Measurements from ENCODE around the gene TBC1D4.

Gene TBC1D4

GRCh38 chr13:75407998-75408397 lies 74.0 kb downstream of the TBC1D4 start:
- peaks cover 12% of the 10 kb centered on the region for H3K79me1 ChIP-seq (replicated peaks; ENCODE audit: low read length, poor library complexity, severe bottlenecking)
- WGBS = 98% methylated on average over 4 of the region's 5 CpGs
- no peak overlapping the region for H2AK5ac ChIP-seq (ENCODE audit: low read length, severe bottlenecking)
- H3K23ac ChIP-seq (ENCODE audit: low read length in 2 of 2) = no peak overlapping the region
- no peak overlapping the region for H3K4ac ChIP-seq (ENCODE audit: low read depth in 1 of 2, low read length in 2 of 2)
- no peaks in the 10 kb centered on the region for H3K36me3 ChIP-seq (ENCODE audit: control insufficient read depth in 1 of 2, insufficient read depth in 2 of 2, low read depth in 1 of 2, low read length in 2 of 2)
- no peak overlapping the region for H3K18ac ChIP-seq (ENCODE audit: low read depth in 1 of 2, low read length in 2 of 2)
- no peak overlapping the region for H3K27ac ChIP-seq (ENCODE audit: low read length, poor library complexity, severe bottlenecking)
- no peak overlapping the region for H3K9ac ChIP-seq (ENCODE audit: low read length)
- H2BK120ac ChIP-seq (ENCODE audit: low read depth, low read length) = no peak overlapping the region
- H2BK15ac ChIP-seq (ENCODE audit: low read depth, poor library complexity, severe bottlenecking) = no peak overlapping the region
- DNase-seq = no peak
- H4K8ac ChIP-seq (ENCODE audit: low read length) = no peak overlapping the region
- H3K14ac ChIP-seq (ENCODE audit: low read length in 2 of 2) = no peak overlapping the region
- no peak overlapping the region for H2AFZ ChIP-seq (ENCODE audit: low read depth, low read length)
- H3K4me1 ChIP-seq (ENCODE audit: control insufficient read depth, insufficient read depth, low read depth, low read length) = peaks cover under 1% of the 10 kb centered on the region
- no peak overlapping the region for H4K91ac ChIP-seq (ENCODE audit: low read length)
- no peaks in the 10 kb centered on the region for H3K27me3 ChIP-seq (ENCODE audit: control insufficient read depth in 1 of 2, insufficient read depth in 1 of 2, low read length in 2 of 2)
- H3K9me3 ChIP-seq (ENCODE audit: control insufficient read depth, low read length) = no peaks in the 10 kb centered on the region
- H2BK5ac ChIP-seq (ENCODE audit: low read depth, low read length, poor library complexity, severe bottlenecking) = no peak overlapping the region
- H3K4me2 ChIP-seq (ENCODE audit: low read length, poor library complexity, severe bottlenecking) = no peak overlapping the region
- no peak overlapping the region for H2BK12ac ChIP-seq (ENCODE audit: low read length in 2 of 2)
- no peak overlapping the region for H3K4me3 ChIP-seq (ENCODE audit: insufficient read depth in 1 of 2, low read depth in 1 of 2, low read length in 2 of 2)

GRCh38 chr13:75407473-75407872 lies 74.5 kb downstream of the TBC1D4 start:
- Histone ChIP-seq H3K9ac (ENCODE audit: low read length) (no peak overlapping the region), H2BK120ac (ENCODE audit: low read depth, low read length) (no peak overlapping the region), H3K23ac (ENCODE audit: low read length in 2 of 2) (no peak overlapping the region), H4K91ac (ENCODE audit: low read length) (no peak overlapping the region), H4K8ac (ENCODE audit: low read length) (no peak overlapping the region), H2BK12ac (ENCODE audit: low read length in 2 of 2) (no peak overlapping the region), H2AFZ (ENCODE audit: low read depth, low read length) (no peak overlapping the region), H3K18ac (ENCODE audit: low read depth in 1 of 2, low read length in 2 of 2) (no peak overlapping the region), H3K36me3 (ENCODE audit: control insufficient read depth in 1 of 2, insufficient read depth in 2 of 2, low read depth in 1 of 2, low read length in 2 of 2) (no peaks in the 10 kb centered on the region), H3K79me1 (replicated peaks; ENCODE audit: low read length, poor library complexity, severe bottlenecking) (peaks cover 10% of the 10 kb centered on the region), H2BK15ac (ENCODE audit: low read depth, poor library complexity, severe bottlenecking) (no peak overlapping the region), H3K9me3 (ENCODE audit: control insufficient read depth, low read length) (no peaks in the 10 kb centered on the region), H3K14ac (ENCODE audit: low read length in 2 of 2) (peak overlapping the region in 1 of 2 experiments; percentile 18), H3K4me3 (ENCODE audit: insufficient read depth in 1 of 2, low read depth in 1 of 2, low read length in 2 of 2) (no peak overlapping the region), H2AK5ac (ENCODE audit: low read length, severe bottlenecking) (no peak overlapping the region), H3K27me3 (ENCODE audit: control insufficient read depth in 1 of 2, insufficient read depth in 1 of 2, low read length in 2 of 2) (no peaks in the 10 kb centered on the region), H3K4me2 (ENCODE audit: low read length, poor library complexity, severe bottlenecking) (no peak overlapping the region), H3K4ac (ENCODE audit: low read depth in 1 of 2, low read length in 2 of 2) (no peak overlapping the region), H3K4me1 (ENCODE audit: control insufficient read depth, insufficient read depth, low read depth, low read length) (peaks cover 3% of the 10 kb centered on the region), H3K27ac (ENCODE audit: low read length, poor library complexity, severe bottlenecking) (no peak overlapping the region), H2BK5ac (ENCODE audit: low read depth, low read length, poor library complexity, severe bottlenecking) (no peak overlapping the region)
- 98% methylated on average over 2 of the region's 4 CpGs for WGBS
- DNase-seq = no peak

GRCh38 chr13:75405976-75406703 lies 75.8 kb downstream of the TBC1D4 start:
- H3K36me3 ChIP-seq (ENCODE audit: control insufficient read depth in 1 of 2, insufficient read depth in 2 of 2, low read depth in 1 of 2, low read length in 2 of 2) = no peaks in the 10 kb centered on the region
- no peak overlapping the region for H3K14ac ChIP-seq (ENCODE audit: low read length in 2 of 2)
- H3K27me3 ChIP-seq (ENCODE audit: control insufficient read depth in 1 of 2, insufficient read depth in 1 of 2, low read length in 2 of 2) = no peaks in the 10 kb centered on the region
- no peak overlapping the region for H2BK5ac ChIP-seq (ENCODE audit: low read depth, low read length, poor library complexity, severe bottlenecking)
- no peak overlapping the region for H4K91ac ChIP-seq (ENCODE audit: low read length)
- peak overlapping the region in 1 of 2 experiments; percentile 43 for H3K4me3 ChIP-seq (ENCODE audit: insufficient read depth in 1 of 2, low read depth in 1 of 2, low read length in 2 of 2)
- H3K18ac ChIP-seq (ENCODE audit: low read depth in 1 of 2, low read length in 2 of 2) = no peak overlapping the region
- no peak overlapping the region for H2BK12ac ChIP-seq (ENCODE audit: low read length in 2 of 2)
- WGBS = 40% methylated on average over 5 of the region's 9 CpGs
- H4K8ac ChIP-seq (ENCODE audit: low read length) = no peak overlapping the region
- no peak overlapping the region for H2AK5ac ChIP-seq (ENCODE audit: low read length, severe bottlenecking)
- no peak overlapping the region for H3K4me2 ChIP-seq (ENCODE audit: low read length, poor library complexity, severe bottlenecking)
- H3K9ac ChIP-seq (ENCODE audit: low read length) = peak overlapping the region; percentile 44
- no peaks in the 10 kb centered on the region for H3K9me3 ChIP-seq (ENCODE audit: control insufficient read depth, low read length)
- no peak overlapping the region for H3K4ac ChIP-seq (ENCODE audit: low read depth in 1 of 2, low read length in 2 of 2)
- H2AFZ ChIP-seq (ENCODE audit: low read depth, low read length) = no peak overlapping the region
- no peak overlapping the region for H2BK120ac ChIP-seq (ENCODE audit: low read depth, low read length)
- peaks cover 3% of the 10 kb centered on the region for H3K4me1 ChIP-seq (ENCODE audit: control insufficient read depth, insufficient read depth, low read depth, low read length)
- no peak overlapping the region for H3K23ac ChIP-seq (ENCODE audit: low read length in 2 of 2)
- H2BK15ac ChIP-seq (ENCODE audit: low read depth, poor library complexity, severe bottlenecking) = no peak overlapping the region
- H3K27ac ChIP-seq (ENCODE audit: low read length, poor library complexity, severe bottlenecking) = no peak overlapping the region
- peak; percentile 61 for DNase-seq
- H3K79me1 ChIP-seq (replicated peaks; ENCODE audit: low read length, poor library complexity, severe bottlenecking) = peaks cover 8% of the 10 kb centered on the region

- Histone ChIP-seq H2BK15ac (ENCODE audit: low read depth, poor library complexity, severe bottlenecking) (no peak overlapping the region), H3K14ac (ENCODE audit: low read length in 2 of 2) (peak overlapping the region in 1 of 2 experiments; percentile 75), H3K23ac (ENCODE audit: low read length in 2 of 2) (no peak overlapping the region), H3K27me3 (ENCODE audit: control insufficient read depth in 1 of 2, insufficient read depth in 1 of 2, low read length in 2 of 2) (no peaks in the 10 kb centered on the region), H3K9ac (ENCODE audit: low read length) (no peak overlapping the region), H2AFZ (ENCODE audit: low read depth, low read length) (no peak overlapping the region), H2AK5ac (ENCODE audit: low read length, severe bottlenecking) (no peak overlapping the region), H3K4me2 (ENCODE audit: low read length, poor library complexity, severe bottlenecking) (no peak overlapping the region), H3K9me3 (ENCODE audit: control insufficient read depth, low read length) (peaks cover 1% of the 10 kb centered on the region), H3K18ac (ENCODE audit: low read depth in 1 of 2, low read length in 2 of 2) (peak overlapping the region in 1 of 2 experiments; percentile 21), H3K36me3 (ENCODE audit: control insufficient read depth in 1 of 2, insufficient read depth in 2 of 2, low read depth in 1 of 2, low read length in 2 of 2) (no peaks in the 10 kb centered on the region), H3K79me1 (replicated peaks; ENCODE audit: low read length, poor library complexity, severe bottlenecking) (peaks cover 8% of the 10 kb centered on the region), H2BK120ac (ENCODE audit: low read depth, low read length) (no peak overlapping the region), H3K4me1 (ENCODE audit: control insufficient read depth, insufficient read depth, low read depth, low read length) (peaks cover 5% of the 10 kb centered on the region), H2BK12ac (ENCODE audit: low read length in 2 of 2) (peak overlapping the region in 1 of 2 experiments; percentile 63), H4K8ac (ENCODE audit: low read length) (no peak overlapping the region), H3K4me3 (ENCODE audit: insufficient read depth in 1 of 2, low read depth in 1 of 2, low read length in 2 of 2) (no peak overlapping the region), H4K91ac (ENCODE audit: low read length) (no peak overlapping the region), H2BK5ac (ENCODE audit: low read depth, low read length, poor library complexity, severe bottlenecking) (no peak overlapping the region), H3K27ac (ENCODE audit: low read length, poor library complexity, severe bottlenecking) (no peak overlapping the region), H3K4ac (ENCODE audit: low read depth in 1 of 2, low read length in 2 of 2) (no peak overlapping the region)
- no peak for DNase-seq
- WGBS = 43% methylated on average over 1 of the region's 1 CpG
These were observed 77.2 kb downstream of the TBC1D4 start for GRCh38 chr13:75404726-75405125.
